Measurements from ENCODE around the gene TET2.

DNA sequence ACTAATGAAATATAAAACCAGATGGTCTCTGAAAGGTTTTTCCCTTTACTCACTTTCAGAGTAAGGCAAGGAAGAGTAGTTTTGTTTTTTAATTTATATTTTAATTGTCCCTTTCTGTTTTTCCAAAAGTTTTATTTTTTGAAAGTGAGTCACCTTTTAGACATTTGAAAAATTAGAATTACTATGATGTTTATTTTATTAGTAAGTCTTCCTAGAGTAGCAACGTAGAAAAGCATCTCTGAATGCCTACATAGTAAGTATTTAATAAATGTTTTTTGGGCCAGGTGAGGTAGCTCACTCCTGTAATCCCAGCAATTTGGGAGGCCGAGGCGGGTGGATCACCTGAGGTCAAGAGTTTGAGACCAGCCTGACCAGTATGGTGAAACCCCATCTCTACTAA lies 51.1 kb downstream of the TET2 start:
- TF ChIP-seq POLR2A (IDR thresholded peaks at IDR 0.05): no peak
- TF ChIP-seq, protein P1, sequence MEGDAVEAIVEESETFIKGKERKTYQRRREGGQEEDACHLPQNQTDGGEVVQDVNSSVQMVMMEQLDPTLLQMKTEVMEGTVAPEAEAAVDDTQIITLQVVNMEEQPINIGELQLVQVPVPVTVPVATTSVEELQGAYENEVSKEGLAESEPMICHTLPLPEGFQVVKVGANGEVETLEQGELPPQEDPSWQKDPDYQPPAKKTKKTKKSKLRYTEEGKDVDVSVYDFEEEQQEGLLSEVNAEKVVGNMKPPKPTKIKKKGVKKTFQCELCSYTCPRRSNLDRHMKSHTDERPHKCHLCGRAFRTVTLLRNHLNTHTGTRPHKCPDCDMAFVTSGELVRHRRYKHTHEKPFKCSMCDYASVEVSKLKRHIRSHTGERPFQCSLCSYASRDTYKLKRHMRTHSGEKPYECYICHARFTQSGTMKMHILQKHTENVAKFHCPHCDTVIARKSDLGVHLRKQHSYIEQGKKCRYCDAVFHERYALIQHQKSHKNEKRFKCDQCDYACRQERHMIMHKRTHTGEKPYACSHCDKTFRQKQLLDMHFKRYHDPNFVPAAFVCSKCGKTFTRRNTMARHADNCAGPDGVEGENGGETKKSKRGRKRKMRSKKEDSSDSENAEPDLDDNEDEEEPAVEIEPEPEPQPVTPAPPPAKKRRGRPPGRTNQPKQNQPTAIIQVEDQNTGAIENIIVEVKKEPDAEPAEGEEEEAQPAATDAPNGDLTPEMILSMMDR (IDR thresholded peaks at IDR 0.05): no peak
